Frontal cortex (tissue), 4 donors: Measurements from ENCODE around the gene VAT1L. TPM values are rescaled to one million over a fixed set of nuclear protein-coding genes. Genes with fewer than 3 reads are reported as not detected.

Experiments
- DNase-seq, 2 donors: peaks; one replicate each; pipeline ENCODE4 v3.0.0; 2012; ENCODE audit warnings: low spot score in 2 of 2
- FAIRE-seq: peaks from 2 replicates; lab custom pipeline; 2012; peaks lifted over from hg19 to GRCh38; lab: Jason Lieb, UNC
- total RNA-seq: library from RNA; depleted of rRNA; stranded (reverse); fragments of >200 nt; gene quantifications from one replicate; pipeline ENCODE4 v1.2.3, GENCODE V29; 2014
- donor health status: control.
- donor health status: control.
- donor health status: control.

VAT1L gene
- total RNA-seq, 1 donor from 2014 or later, result 22.0 TPM

- no peak for DNase-seq
- no peak for FAIRE-seq
These were observed 72.6 kb downstream of the VAT1L start for GRCh38 chr16:77860953-77861352.

- DNase-seq (no peak), FAIRE-seq (no peak)
These were observed 74.9 kb downstream of the VAT1L start for GRCh38 chr16:77863250-77863649.

GRCh38 chr16:77866752-77867151 is 78.4 kb downstream of the VAT1L start:
- FAIRE-seq (no peak), DNase-seq (no peak)

GRCh38 chr16:77868052-77868451 is 79.7 kb downstream of the VAT1L start:
- no peak for DNase-seq
- FAIRE-seq, result no peak

- DNase-seq (no peak), FAIRE-seq (no peak)
These were observed 80.1 kb downstream of the VAT1L start for GRCh38 chr16:77868478-77868877.

- DNase-seq, result no peak
- no peak for FAIRE-seq
These were observed 81.8 kb downstream of the VAT1L start for GRCh38 chr16:77869997-77870813.

- FAIRE-seq, result no peak
- DNase-seq, result no peak
These were observed 83.6 kb downstream of the VAT1L start for GRCh38 chr16:77871932-77872331.

GRCh38 chr16:77873066-77873465 is 84.7 kb downstream of the VAT1L start:
- no peak for FAIRE-seq
- no peak for DNase-seq

GRCh38 chr16:77874347-77874746 is 86.0 kb downstream of the VAT1L start:
- FAIRE-seq, result no peak
- no peak for DNase-seq

GRCh38 chr16:77876776-77877175 is 88.4 kb downstream of the VAT1L start:
- no peak for FAIRE-seq

GRCh38 chr16:77877712-77878347 is 89.5 kb downstream of the VAT1L start:
- DNase-seq (no peak), FAIRE-seq (no peak)

More at GRCh38 chr16:77876776-77877175, 88.4 kb downstream of the VAT1L start:
- DNase-seq, result no peak

GRCh38 chr16:77881355-77882030 is 93.1 kb downstream of the VAT1L start:
- no peak for DNase-seq
- no peak for FAIRE-seq

GRCh38 chr16:77882358-77882757 is 94.0 kb downstream of the VAT1L start:
- FAIRE-seq (no peak), DNase-seq (no peak)

- FAIRE-seq (no peak), DNase-seq (no peak)
These were observed 97.4 kb downstream of the VAT1L start for GRCh38 chr16:77885571-77886295.

GRCh38 chr16:77888871-77889270 is 100.5 kb downstream of the VAT1L start:
- FAIRE-seq (no peak), DNase-seq (peak in 1 of 2 donors; percentile 14)

- DNase-seq (peak in 1 of 2 donors; percentile 8), FAIRE-seq (no peak)
These were observed 101.7 kb downstream of the VAT1L start for GRCh38 chr16:77890075-77890474.

GRCh38 chr16:77894162-77894561 is 105.8 kb downstream of the VAT1L start:
- no peak for FAIRE-seq
- no peak for DNase-seq

GRCh38 chr16:77895962-77896361 is 107.6 kb downstream of the VAT1L start:
- no peak for FAIRE-seq

GRCh38 chr16:77896415-77897128 is 108.2 kb downstream of the VAT1L start:
- FAIRE-seq (no peak), DNase-seq (no peak)

More at GRCh38 chr16:77895962-77896361, 107.6 kb downstream of the VAT1L start:
- DNase-seq, result no peak

- FAIRE-seq, result no peak
These were observed 108.7 kb downstream of the VAT1L start for GRCh38 chr16:77897129-77897437.

More at GRCh38 chr16:77897129-77897437, 108.7 kb downstream of the VAT1L start:
- no peak for DNase-seq
